ENCODE results near the gene MAOA.

GRCh38 chrX:43612400-43612799, 43.7 kb upstream of the MAOA start:
- TF ChIP-seq, protein P1, sequence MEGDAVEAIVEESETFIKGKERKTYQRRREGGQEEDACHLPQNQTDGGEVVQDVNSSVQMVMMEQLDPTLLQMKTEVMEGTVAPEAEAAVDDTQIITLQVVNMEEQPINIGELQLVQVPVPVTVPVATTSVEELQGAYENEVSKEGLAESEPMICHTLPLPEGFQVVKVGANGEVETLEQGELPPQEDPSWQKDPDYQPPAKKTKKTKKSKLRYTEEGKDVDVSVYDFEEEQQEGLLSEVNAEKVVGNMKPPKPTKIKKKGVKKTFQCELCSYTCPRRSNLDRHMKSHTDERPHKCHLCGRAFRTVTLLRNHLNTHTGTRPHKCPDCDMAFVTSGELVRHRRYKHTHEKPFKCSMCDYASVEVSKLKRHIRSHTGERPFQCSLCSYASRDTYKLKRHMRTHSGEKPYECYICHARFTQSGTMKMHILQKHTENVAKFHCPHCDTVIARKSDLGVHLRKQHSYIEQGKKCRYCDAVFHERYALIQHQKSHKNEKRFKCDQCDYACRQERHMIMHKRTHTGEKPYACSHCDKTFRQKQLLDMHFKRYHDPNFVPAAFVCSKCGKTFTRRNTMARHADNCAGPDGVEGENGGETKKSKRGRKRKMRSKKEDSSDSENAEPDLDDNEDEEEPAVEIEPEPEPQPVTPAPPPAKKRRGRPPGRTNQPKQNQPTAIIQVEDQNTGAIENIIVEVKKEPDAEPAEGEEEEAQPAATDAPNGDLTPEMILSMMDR (IDR thresholded peaks at IDR 0.05): no peak
- TF ChIP-seq EZH2phosphoT487 (IDR thresholded peaks at IDR 0.05): no peak
